ENCODE data around the gene RRP1B.

DNA sequence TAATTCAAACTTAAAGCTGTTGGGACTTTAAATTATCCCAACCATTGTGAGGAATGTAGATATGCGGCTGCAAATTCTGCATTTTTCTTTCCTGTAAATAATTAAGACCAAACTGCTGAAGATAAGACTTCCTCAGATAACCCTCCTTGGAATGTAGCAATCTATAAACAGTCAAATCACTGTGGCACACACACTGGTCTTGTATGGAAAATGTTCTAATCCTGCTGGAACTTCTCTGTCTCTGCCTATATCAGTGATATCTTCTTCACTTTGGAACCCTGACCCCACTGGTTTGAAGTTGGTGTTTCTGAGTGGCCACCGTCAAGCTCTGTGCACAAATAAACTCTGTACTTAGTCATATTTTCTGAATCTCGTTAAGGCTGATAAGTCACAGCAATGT, 33.0 kb upstream of the RRP1B start:
- TF ChIP-seq TEAD4 (IDR thresholded peaks at IDR 0.05) (no peak), FOXM1 (IDR thresholded peaks at IDR 0.05; ENCODE audit: borderline replicate concordance, low read depth) (no peak), TAF1 (IDR thresholded peaks at IDR 0.05; ENCODE audit: low read depth) (no peak), RAD21 (IDR thresholded peaks at IDR 0.05; ENCODE audit: low read depth) (no peak), CEBPB (IDR thresholded peaks at IDR 0.05) (no peak), EGR1 (IDR thresholded peaks at IDR 0.05) (no peak), YY1 (IDR thresholded peaks at IDR 0.05; ENCODE audit: low read depth) (no peak)
- TF ChIP-seq, protein P1, sequence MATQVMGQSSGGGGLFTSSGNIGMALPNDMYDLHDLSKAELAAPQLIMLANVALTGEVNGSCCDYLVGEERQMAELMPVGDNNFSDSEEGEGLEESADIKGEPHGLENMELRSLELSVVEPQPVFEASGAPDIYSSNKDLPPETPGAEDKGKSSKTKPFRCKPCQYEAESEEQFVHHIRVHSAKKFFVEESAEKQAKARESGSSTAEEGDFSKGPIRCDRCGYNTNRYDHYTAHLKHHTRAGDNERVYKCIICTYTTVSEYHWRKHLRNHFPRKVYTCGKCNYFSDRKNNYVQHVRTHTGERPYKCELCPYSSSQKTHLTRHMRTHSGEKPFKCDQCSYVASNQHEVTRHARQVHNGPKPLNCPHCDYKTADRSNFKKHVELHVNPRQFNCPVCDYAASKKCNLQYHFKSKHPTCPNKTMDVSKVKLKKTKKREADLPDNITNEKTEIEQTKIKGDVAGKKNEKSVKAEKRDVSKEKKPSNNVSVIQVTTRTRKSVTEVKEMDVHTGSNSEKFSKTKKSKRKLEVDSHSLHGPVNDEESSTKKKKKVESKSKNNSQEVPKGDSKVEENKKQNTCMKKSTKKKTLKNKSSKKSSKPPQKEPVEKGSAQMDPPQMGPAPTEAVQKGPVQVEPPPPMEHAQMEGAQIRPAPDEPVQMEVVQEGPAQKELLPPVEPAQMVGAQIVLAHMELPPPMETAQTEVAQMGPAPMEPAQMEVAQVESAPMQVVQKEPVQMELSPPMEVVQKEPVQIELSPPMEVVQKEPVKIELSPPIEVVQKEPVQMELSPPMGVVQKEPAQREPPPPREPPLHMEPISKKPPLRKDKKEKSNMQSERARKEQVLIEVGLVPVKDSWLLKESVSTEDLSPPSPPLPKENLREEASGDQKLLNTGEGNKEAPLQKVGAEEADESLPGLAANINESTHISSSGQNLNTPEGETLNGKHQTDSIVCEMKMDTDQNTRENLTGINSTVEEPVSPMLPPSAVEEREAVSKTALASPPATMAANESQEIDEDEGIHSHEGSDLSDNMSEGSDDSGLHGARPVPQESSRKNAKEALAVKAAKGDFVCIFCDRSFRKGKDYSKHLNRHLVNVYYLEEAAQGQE (IDR thresholded peaks at IDR 0.05; ENCODE audit: low read depth) = no peak
- TF ChIP-seq, protein P2, sequence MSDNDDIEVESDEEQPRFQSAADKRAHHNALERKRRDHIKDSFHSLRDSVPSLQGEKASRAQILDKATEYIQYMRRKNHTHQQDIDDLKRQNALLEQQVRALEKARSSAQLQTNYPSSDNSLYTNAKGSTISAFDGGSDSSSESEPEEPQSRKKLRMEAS (IDR thresholded peaks at IDR 0.05) = no peak
